Suprapubic skin (tissue), 4 donors: ENCODE measurements around the gene LZTS2. TPM values are rescaled to one million over a fixed set of nuclear protein-coding genes. Genes with fewer than 3 reads are reported as not detected.

Source experiments
- DNase-seq, 2 donors: peaks; one replicate each; pipeline ENCODE4 v3.0.0-alpha.2; 2019; ENCODE audit warnings: low spot score in 2 of 2
- H3K27ac ChIP-seq: fragments of 200-600 bp; sonication (generic); one replicate; pipeline ENCODE4 v1.5.1; 2019
- H3K27me3 ChIP-seq: fragments of 200-600 bp; sonication (generic); one replicate; pipeline ENCODE4 v1.5.1; 2019
- H3K36me3 ChIP-seq: fragments of 200-600 bp; sonication (generic); one replicate; pipeline ENCODE4 v1.5.1; 2019
- H3K4me1 ChIP-seq: fragments of 200-600 bp; sonication (generic); one replicate; pipeline ENCODE4 v1.5.1; 2019
- H3K4me3 ChIP-seq: fragments of 200-600 bp; sonication (generic); one replicate; pipeline ENCODE4 v1.5.1; 2019; ENCODE audit warnings: mild to moderate bottlenecking
- H3K9me3 ChIP-seq: fragments of 200-600 bp; sonication (generic); one replicate; pipeline ENCODE4 v1.5.1; 2019
- EP300 ChIP-seq: sonication (generic); formaldehyde crosslinking; IDR thresholded peaks from one replicate; pipeline ENCODE4 v1.6.1; 2017; ENCODE audit warnings: antibody characterized with exemption
- POLR2A ChIP-seq, 2 donors: fragments of 450-650 bp; IDR thresholded peaks; one replicate each; pipeline ENCODE4 v1.6.1; 2017; ENCODE audit warnings: antibody characterized with exemption in 2 of 2, mild to moderate bottlenecking in 2 of 2, moderate library complexity in 2 of 2
- POLR2AphosphoS5 ChIP-seq, 3 donors: sonication (generic); formaldehyde crosslinking; IDR thresholded peaks; one replicate each; pipeline ENCODE4 v1.6.1; 2017; ENCODE audit warnings: antibody characterized with exemption in 3 of 3
- WGBS: methylation state at CpG from one replicate; pipeline ENCODE4 v1.1.5; 2018; 5-methylcytosine and 5-hydroxymethylcytosine counted together
- total RNA-seq, 4 donors: library from RNA; depleted of rRNA; stranded (reverse); fragments of >200 nt; gene quantifications; one replicate each; pipeline ENCODE4 v1.1.0, GENCODE V29; 2016
- TF ChIP-seq, protein P1 (sequence below), 2 donors: fragments of 200-600 bp in 1 of 2; fragments of 450-650 bp in 1 of 2; sonication (generic) in 1 of 2; IDR thresholded peaks; one replicate each; pipeline ENCODE4 v1.5.1; 2016 to 2019; ENCODE audit warnings: antibody characterized with exemption in 2 of 2, mild to moderate bottlenecking in 1 of 2, moderate library complexity in 1 of 2

The LZTS2 gene
- total RNA-seq, 4 donors from 2014 or later: 51.9 to 88.8 (median 61.2) TPM

DNA sequence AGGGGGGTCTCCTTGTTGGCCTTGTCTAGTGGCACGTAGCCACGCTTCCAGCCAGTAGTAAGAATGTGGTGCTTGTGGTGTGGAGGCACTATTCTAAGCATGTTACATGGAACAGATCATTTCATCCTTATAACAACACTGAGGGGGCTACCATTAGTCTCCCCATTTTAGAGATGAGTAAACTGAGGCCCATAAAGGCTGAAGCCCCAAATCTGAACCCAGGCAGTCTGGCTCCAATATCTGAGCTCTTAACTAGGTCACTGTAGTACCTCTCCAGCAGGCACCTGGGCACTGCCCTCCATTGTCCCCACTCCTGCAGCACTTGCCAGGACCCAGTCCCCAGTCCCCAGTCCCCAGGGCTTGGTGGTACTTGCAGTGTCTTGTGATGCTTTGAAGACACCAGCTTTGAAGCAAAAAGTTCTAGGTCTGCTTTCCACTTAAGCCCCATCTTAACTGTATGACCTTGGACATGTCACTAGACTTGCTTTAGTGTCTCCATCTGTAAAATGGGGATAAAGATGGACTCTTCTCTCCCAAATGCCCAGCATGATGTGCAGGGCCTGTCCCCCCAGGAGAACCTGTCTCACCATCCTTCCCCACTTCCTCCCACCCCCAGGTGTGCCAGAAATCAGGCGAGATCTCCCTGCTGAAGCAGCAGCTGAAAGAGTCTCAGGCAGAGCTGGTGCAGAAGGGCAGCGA lies 6.4 kb downstream of the LZTS2 start:
- Histone ChIP-seq H3K4me3 (no peak overlapping the region), H3K27ac (no peak overlapping the region), H3K36me3 (peaks cover 45% of the 10 kb centered on the region), H3K27me3 (no peaks in the 10 kb centered on the region), H3K4me1 (peaks cover 36% of the 10 kb centered on the region), H3K9me3 (no peaks in the 10 kb centered on the region)
- DNase-seq: no peak
- TF ChIP-seq EP300: no peak
- TF ChIP-seq, protein P1, sequence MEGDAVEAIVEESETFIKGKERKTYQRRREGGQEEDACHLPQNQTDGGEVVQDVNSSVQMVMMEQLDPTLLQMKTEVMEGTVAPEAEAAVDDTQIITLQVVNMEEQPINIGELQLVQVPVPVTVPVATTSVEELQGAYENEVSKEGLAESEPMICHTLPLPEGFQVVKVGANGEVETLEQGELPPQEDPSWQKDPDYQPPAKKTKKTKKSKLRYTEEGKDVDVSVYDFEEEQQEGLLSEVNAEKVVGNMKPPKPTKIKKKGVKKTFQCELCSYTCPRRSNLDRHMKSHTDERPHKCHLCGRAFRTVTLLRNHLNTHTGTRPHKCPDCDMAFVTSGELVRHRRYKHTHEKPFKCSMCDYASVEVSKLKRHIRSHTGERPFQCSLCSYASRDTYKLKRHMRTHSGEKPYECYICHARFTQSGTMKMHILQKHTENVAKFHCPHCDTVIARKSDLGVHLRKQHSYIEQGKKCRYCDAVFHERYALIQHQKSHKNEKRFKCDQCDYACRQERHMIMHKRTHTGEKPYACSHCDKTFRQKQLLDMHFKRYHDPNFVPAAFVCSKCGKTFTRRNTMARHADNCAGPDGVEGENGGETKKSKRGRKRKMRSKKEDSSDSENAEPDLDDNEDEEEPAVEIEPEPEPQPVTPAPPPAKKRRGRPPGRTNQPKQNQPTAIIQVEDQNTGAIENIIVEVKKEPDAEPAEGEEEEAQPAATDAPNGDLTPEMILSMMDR (IDR thresholded peaks at IDR 0.05): no peak
- no peak for TF ChIP-seq POLR2AphosphoS5 (IDR thresholded peaks at IDR 0.05)
- no peak for TF ChIP-seq POLR2A (IDR thresholded peaks at IDR 0.05)
- WGBS: 100% methylated on average over 4 of the region's 4 CpGs

DNA sequence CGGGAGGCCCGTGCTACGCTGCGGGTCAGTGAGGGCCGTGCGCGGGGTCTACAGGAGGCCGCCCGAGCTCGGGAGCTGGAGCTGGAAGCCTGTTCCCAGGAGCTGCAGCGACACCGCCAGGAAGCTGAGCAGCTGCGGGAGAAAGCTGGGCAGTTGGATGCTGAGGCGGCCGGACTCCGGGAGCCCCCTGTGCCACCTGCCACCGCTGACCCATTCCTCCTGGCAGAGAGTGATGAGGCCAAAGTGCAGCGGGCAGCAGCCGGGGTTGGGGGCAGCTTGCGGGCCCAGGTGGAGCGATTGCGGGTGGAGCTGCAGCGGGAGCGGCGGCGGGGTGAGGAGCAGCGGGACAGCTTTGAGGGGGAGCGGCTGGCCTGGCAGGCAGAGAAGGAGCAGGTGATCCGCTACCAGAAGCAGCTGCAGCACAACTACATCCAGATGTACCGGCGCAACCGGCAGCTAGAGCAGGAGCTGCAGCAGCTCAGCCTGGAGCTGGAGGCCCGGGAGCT lies 7.0 kb downstream of the LZTS2 start:
- no peak for DNase-seq
- Histone ChIP-seq H3K4me3 (no peak overlapping the region), H3K36me3 (peaks cover 45% of the 10 kb centered on the region), H3K9me3 (no peaks in the 10 kb centered on the region), H3K27me3 (no peaks in the 10 kb centered on the region), H3K27ac (no peak overlapping the region), H3K4me1 (peaks cover 30% of the 10 kb centered on the region)
- TF ChIP-seq POLR2A (IDR thresholded peaks at IDR 0.05): no peak
- TF ChIP-seq, protein P1 (IDR thresholded peaks at IDR 0.05): no peak
- TF ChIP-seq EP300: no peak
- 94% methylated on average over 28 of the region's 33 CpGs for WGBS

DNA sequence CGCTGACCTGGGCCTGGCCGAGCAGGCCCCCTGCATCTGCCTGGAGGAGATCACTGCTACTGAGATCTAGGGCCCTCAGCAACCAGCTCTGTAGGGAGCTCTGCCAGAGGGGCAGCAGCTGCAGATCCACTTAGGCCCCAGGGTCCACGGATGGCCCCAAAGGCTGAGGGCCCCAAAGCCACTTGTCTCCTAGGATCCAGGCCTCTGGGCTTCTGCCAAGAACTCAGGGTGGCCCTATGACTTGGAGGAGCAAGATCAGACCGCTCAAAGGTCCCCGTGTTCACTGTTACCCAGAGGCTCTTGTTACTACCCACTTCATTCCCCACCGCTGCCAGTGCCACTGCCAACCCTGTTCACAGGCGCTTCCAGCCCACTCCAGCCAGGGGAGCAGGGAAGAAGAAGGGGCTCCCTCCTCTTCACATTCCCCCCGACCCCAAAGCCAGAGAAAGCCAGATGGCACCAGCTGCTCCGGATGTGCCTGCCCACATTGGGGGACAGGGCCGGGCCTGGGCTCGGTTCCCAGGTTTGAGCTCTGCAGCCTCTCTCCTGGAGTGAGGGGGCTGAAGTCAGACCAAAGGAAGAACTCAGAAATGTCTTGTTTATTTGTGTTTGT lies 7.6 kb downstream of the LZTS2 start:
- no peak for DNase-seq
- Histone ChIP-seq H3K4me1 (peaks cover 27% of the 10 kb centered on the region), H3K9me3 (no peaks in the 10 kb centered on the region), H3K4me3 (no peak overlapping the region), H3K36me3 (peaks cover 45% of the 10 kb centered on the region), H3K27ac (no peak overlapping the region), H3K27me3 (no peaks in the 10 kb centered on the region)
- no peak for TF ChIP-seq POLR2A (IDR thresholded peaks at IDR 0.05)
- no peak for TF ChIP-seq POLR2AphosphoS5 (IDR thresholded peaks at IDR 0.05)
- TF ChIP-seq, protein P1 (IDR thresholded peaks at IDR 0.05): no peak
- TF ChIP-seq EP300: no peak
- whole genome bisulfite sequencing: 57% methylated on average over 5 of the region's 11 CpGs

DNA sequence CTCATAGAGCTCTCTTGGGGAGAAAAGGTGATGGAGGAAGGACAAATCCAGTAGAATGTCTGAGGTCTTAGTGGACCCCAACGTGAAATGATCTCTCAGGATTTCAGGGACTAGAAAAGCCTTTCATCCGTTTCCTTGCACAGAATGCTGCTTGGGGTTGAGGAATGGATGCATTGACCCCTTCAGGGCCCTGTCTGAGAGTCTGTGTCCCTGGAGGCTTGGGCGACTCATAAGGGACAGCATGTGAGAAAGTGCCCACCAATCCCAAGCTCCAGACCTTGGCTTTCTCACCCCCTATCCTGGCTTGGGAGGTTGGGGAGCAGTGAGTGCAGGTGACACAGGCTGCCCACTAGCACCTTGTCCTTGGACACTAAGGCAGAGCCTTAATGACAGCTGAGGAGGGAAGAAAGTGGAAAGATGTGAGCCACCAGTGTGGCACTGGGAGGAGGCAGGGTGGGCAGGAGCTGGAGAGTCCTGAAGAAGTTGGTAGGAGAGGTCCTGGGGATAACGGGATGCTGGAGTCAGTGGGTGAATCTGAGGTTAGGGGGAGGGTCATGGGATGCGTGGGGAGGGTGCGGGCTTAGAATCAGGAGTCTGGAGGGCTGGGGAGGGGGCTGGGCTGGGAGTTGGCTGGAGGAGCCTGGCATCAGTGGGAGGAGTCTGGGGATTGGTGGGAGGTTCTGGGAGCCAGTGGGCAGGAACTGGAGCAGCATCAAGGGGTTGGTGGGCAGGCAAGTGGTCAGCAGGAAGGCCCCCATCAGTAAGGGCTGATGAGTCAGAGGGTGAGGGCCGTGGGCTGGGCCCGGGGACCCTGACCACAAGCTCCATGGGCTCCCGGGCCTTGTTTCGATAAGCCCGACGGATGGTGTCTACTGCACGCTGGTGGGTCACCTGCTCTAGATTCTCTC lies 8.6 kb downstream of the LZTS2 start:
- Histone ChIP-seq H3K36me3 (peaks cover 36% of the 10 kb centered on the region), H3K9me3 (no peaks in the 10 kb centered on the region), H3K4me3 (no peak overlapping the region), H3K4me1 (peaks cover 28% of the 10 kb centered on the region), H3K27ac (no peak overlapping the region), H3K27me3 (no peaks in the 10 kb centered on the region)
- TF ChIP-seq, protein P1 (IDR thresholded peaks at IDR 0.05): no peak
- TF ChIP-seq POLR2A (IDR thresholded peaks at IDR 0.05) (no peak), POLR2AphosphoS5 (IDR thresholded peaks at IDR 0.05) (no peak), EP300 (no peak)
- 61% methylated on average over 11 of the region's 13 CpGs for WGBS
- DNase-seq: no peak
